Heart left ventricle (tissue), 16 donors: ENCODE results near the gene PDCD1LG2. TPM values are rescaled to one million over a fixed set of nuclear protein-coding genes. Genes with fewer than 3 reads are reported as not detected.

Source experiments
- ATAC-seq, 4 donors: fragments of 200-7000 bp; cut with Tn5 transposase; one replicate each; pipeline ENCODE4 v1.9.1; 2020 to 2022; ENCODE audit warnings: moderate library complexity in 4 of 4, mild to moderate bottlenecking in 3 of 4, moderate number of reproducible peaks in 1 of 4
- DNase-seq, 5 donors: peaks; one replicate each; pipeline ENCODE4 v3.0.0-alpha.2; 2020
- H3K27ac ChIP-seq, 12 donors: fragments of 200-600 bp; sonication (generic) in 4 of 12; one replicate each; pipeline versions ENCODE4 v1.5.0 to v1.8.0; 2016 to 2022; ENCODE audit warnings: mild to moderate bottlenecking in 2 of 12
- H3K27me3 ChIP-seq, 9 donors: fragments of 200-600 bp; sonication (generic) in 2 of 9; one replicate each; pipeline versions ENCODE4 v1.5.1 to v1.8.0; 2016 to 2022; ENCODE audit warnings: mild to moderate bottlenecking in 3 of 9
- H3K36me3 ChIP-seq, 9 donors: fragments of 200-600 bp; sonication (generic) in 2 of 9; one replicate each; pipeline versions ENCODE4 v1.5.0 to v1.8.0; 2018 to 2022; ENCODE audit warnings: mild to moderate bottlenecking in 2 of 9
- H3K4me1 ChIP-seq, 12 donors: fragments of 200-600 bp; sonication (generic) in 4 of 12; one replicate each; pipeline versions ENCODE4 v1.5.0 to v1.8.0; 2016 to 2022; ENCODE audit warnings: mild to moderate bottlenecking in 3 of 12
- H3K4me3 ChIP-seq, 12 donors: fragments of 200-600 bp; sonication (generic) in 4 of 12; one replicate each; pipeline versions ENCODE4 v1.5.0 to v1.8.0; 2017 to 2022; ENCODE audit warnings: mild to moderate bottlenecking in 9 of 12, moderate library complexity in 4 of 12
- H3K9me3 ChIP-seq, 12 donors: fragments of 200-600 bp; sonication (generic) in 4 of 12; one replicate each; pipeline versions ENCODE4 v1.5.0 to v1.8.0; 2016 to 2022; ENCODE audit warnings: mild to moderate bottlenecking in 1 of 12
- CTCF ChIP-seq, 12 donors: fragments of 200-600 bp; sonication (generic) in 4 of 12; IDR thresholded peaks; one replicate each; pipeline versions ENCODE4 v1.5.0 to v1.8.0; 2018 to 2022; ENCODE audit warnings: antibody characterized with exemption in 12 of 12, mild to moderate bottlenecking in 5 of 12
- POLR2A ChIP-seq, 2 donors: fragments of 450-650 bp; IDR thresholded peaks; one replicate each; pipeline ENCODE4 v1.6.1; 2017; ENCODE audit warnings: antibody characterized with exemption in 2 of 2, mild to moderate bottlenecking in 2 of 2, moderate library complexity in 2 of 2
- WGBS, 4 donors: extraction: QIAGEN DNeasy Blood & Tissue Kit in 2 of 4; methylation state at CpG; one replicate each; pipeline versions ENCODE4 v1.1.5 to v1.1.7; 2013 to 2018; 5-methylcytosine and 5-hydroxymethylcytosine counted together
- intact Hi-C, 10 donors: fragments of 100-400 bp; cut with DNase I; formaldehyde crosslinking; loops; one replicate each; pipeline versions ENCODE4 v1.11.1 to v1.14.2; 2022
- polyA plus RNA-seq, 2 donors: library from polyadenylated mRNA; stranded (reverse); fragments of 200-250 nt; gene quantifications; one replicate each; pipeline ENCODE4 v1.2.3, GENCODE V29; 2013
- total RNA-seq, 9 donors: library from RNA; depleted of rRNA in 2 of 9; stranded (reverse); fragments of >200 nt in 2 of 9; fragmentation: NEBNext Ultra II Directional in 3 of 9; extraction: Animal tissue kit (Norgen Biotek cat#: 25700) in 3 of 9; gene quantifications; one replicate each; pipeline versions ENCODE4 v1.1.0 to v1.2.4, GENCODE V29; 2016 to 2023
- donor health status: ischemic (EF 13 %, LVEDD 7.1; RV severe dilation, severe dysfunction).
- donor health status: healthy with polysubstance abuse.
- donor health status: DM: no; HTN: yes; CAD: no.
- donor health status: DM: no; HTN: no; CAD: no.
- donor health status: ischemic (EF 25% LVEDD 6.9; RV normal size, moderate dysfunction).
- donor health status: ischemic (EF 25% LVEDD 5.7; RV mildly dilated, moderate dysfunction).
- donor health status: healthy.
- donor health status: DM: yes; HTN: yes; CAD: no.
- donor health status: ischemic (EF 35%, LVEDD 5.7; RV mildly dilated, moderate dysfunction).
- donor health status: nonischemic (EF 11% LVEDD 7.7; RV severe dilation, severe dysfunction).
- donor health status: DM: yes; HTN: yes; CAD: no.
- donor health status: PGD.
- donor health status: ischemic (EF 29% LVEDD 5.4; RV normal size, mild dysfunction).
- donor health status: nonischemic (EF 23%, LVEDD 6.1; RV moderate dilation, normal function).

PDCD1LG2 gene
- total and polyA plus RNA-seq, 11 donors = 0.53 to 10.5 (median 1.1) TPM

- intact Hi-C loops = no loop called here
- Histone ChIP-seq H3K27ac (no peak overlapping the region), H3K36me3 (no peaks in the 10 kb centered on the region), H3K4me1 (peaks cover 0 to 7% (median 0%) of the 10 kb centered on the region in 12 donors), H3K9me3 (no peaks in the 10 kb centered on the region), H3K4me3 (no peak overlapping the region), H3K27me3 (no peaks in the 10 kb centered on the region)
- 72 to 95% (median 83%) methylated on average over 2 of the region's 2 CpGs for whole genome bisulfite sequencing, 4 donors
- ATAC-seq = no peak
- TF ChIP-seq CTCF (IDR thresholded peaks at IDR 0.05) = no peak
- TF ChIP-seq POLR2A (IDR thresholded peaks at IDR 0.05) = no peak
- no peak for DNase-seq
These were observed 27.0 kb upstream of the PDCD1LG2 start for GRCh38 chr9:5483306-5483705.

- no peaks in the 10 kb centered on the region for H3K36me3 ChIP-seq
- TF ChIP-seq CTCF (IDR thresholded peaks at IDR 0.05) = no peak
- no peak for TF ChIP-seq POLR2A (IDR thresholded peaks at IDR 0.05)
- H3K27me3 ChIP-seq = no peaks in the 10 kb centered on the region
- no peaks in the 10 kb centered on the region for H3K9me3 ChIP-seq
- no peak overlapping the region for H3K27ac ChIP-seq
- H3K4me3 ChIP-seq = no peak overlapping the region
- ATAC-seq = no peak
- DNase-seq = no peak
- peaks cover 0 to 27% (median 0%) of the 10 kb centered on the region in 12 donors for H3K4me1 ChIP-seq
- intact Hi-C loops = no loop called here
- WGBS, 4 donors = 85 to 92% (median 91%) methylated on average over 5 of the region's 5 CpGs
These were observed 24.8 kb upstream of the PDCD1LG2 start for GRCh38 chr9:5485378-5486085.

GRCh38 chr9:5486988-5487387 is 23.3 kb upstream of the PDCD1LG2 start:
- Histone ChIP-seq H3K36me3 (no peaks in the 10 kb centered on the region), H3K4me3 (no peak overlapping the region), H3K27ac (no peak overlapping the region), H3K9me3 (no peaks in the 10 kb centered on the region), H3K4me1 (peaks cover 0 to 27% (median 0%) of the 10 kb centered on the region in 12 donors), H3K27me3 (no peaks in the 10 kb centered on the region)
- DNase-seq (no peak), ATAC-seq (no peak)
- 96 to 98% (median 98%) methylated on average over 5 of the region's 5 CpGs for WGBS, 4 donors
- intact Hi-C loops = no loop called here
- TF ChIP-seq POLR2A (IDR thresholded peaks at IDR 0.05) = no peak

GRCh38 chr9:5488221-5489008 is 21.9 kb upstream of the PDCD1LG2 start:
- intact Hi-C loops = no loop called here
- no peak for ATAC-seq
- H3K4me1 ChIP-seq = peaks cover 0 to 36% (median 0%) of the 10 kb centered on the region in 12 donors

More at GRCh38 chr9:5488221-5489008, 21.9 kb upstream of the PDCD1LG2 start:
- DNase-seq = no peak
- Histone ChIP-seq H3K36me3 (no peaks in the 10 kb centered on the region), H3K4me3 (no peak overlapping the region), H3K27ac (no peak overlapping the region), H3K9me3 (no peaks in the 10 kb centered on the region), H3K27me3 (no peaks in the 10 kb centered on the region)
- 79 to 83% (median 81%) methylated on average over 9 of the region's 9 CpGs for WGBS, 4 donors
- TF ChIP-seq POLR2A (IDR thresholded peaks at IDR 0.05) (no peak), CTCF (IDR thresholded peaks at IDR 0.05) (no peak)
